Sigmoid colon (tissue), 7 donors: ENCODE results near the gene CAND1. TPM values are rescaled to one million over a fixed set of nuclear protein-coding genes. Genes with fewer than 3 reads are reported as not detected.

ENCODE experiments used
- DNase-seq: peaks from one replicate; pipeline ENCODE4 v3.0.0-alpha.2; 2019
- H3K27ac ChIP-seq, 4 donors: fragments of 200-600 bp; sonication (generic); one replicate each; pipeline ENCODE4 v1.5.1; 2016 to 2019; ENCODE audit warnings: mild to moderate bottlenecking in 1 of 4
- H3K27me3 ChIP-seq, 3 donors: fragments of 200-600 bp; sonication (generic); one replicate each; pipeline ENCODE4 v1.5.1; 2019; ENCODE audit warnings: mild to moderate bottlenecking in 1 of 3
- H3K36me3 ChIP-seq, 4 donors: fragments of 200-600 bp; sonication (generic); one replicate each; pipeline ENCODE4 v1.5.1; 2016 to 2019
- H3K4me1 ChIP-seq, 4 donors: fragments of 200-600 bp; sonication (generic); one replicate each; pipeline ENCODE4 v1.5.1; 2017 to 2019
- H3K4me3 ChIP-seq, 4 donors: fragments of 200-600 bp; sonication (generic); one replicate each; pipeline ENCODE4 v1.5.1; 2017 to 2019; ENCODE audit warnings: mild to moderate bottlenecking in 2 of 4, moderate library complexity in 1 of 4
- H3K9me3 ChIP-seq, 4 donors: fragments of 200-600 bp in 3 of 4; sonication (generic) in 3 of 4; one replicate each; pipeline versions ENCODE4 v1.5.1 to v1.6.1; 2013 to 2019
- EP300 ChIP-seq, 4 donors: sonication (generic); formaldehyde crosslinking; IDR thresholded peaks; one replicate each; pipeline ENCODE4 v1.6.1; 2017; ENCODE audit warnings: antibody characterized with exemption in 4 of 4
- POLR2A ChIP-seq, 2 donors: fragments of 450-650 bp; IDR thresholded peaks; one replicate each; pipeline ENCODE4 v1.6.1; 2016; ENCODE audit warnings: antibody characterized with exemption in 2 of 2, mild to moderate bottlenecking in 2 of 2, moderate library complexity in 2 of 2
- POLR2AphosphoS5 ChIP-seq, 4 donors: sonication (generic); formaldehyde crosslinking; IDR thresholded peaks; one replicate each; pipeline ENCODE4 v1.6.1; 2017; ENCODE audit warnings: antibody characterized with exemption in 4 of 4
- WGBS, 2 donors: extraction: QIAGEN DNeasy Blood & Tissue Kit; methylation state at CpG; one replicate each; pipeline ENCODE4 v1.1.7; 2013; 5-methylcytosine and 5-hydroxymethylcytosine counted together
- intact Hi-C: fragments of 100-400 bp; cut with DNase I; formaldehyde crosslinking; loops from one replicate; pipeline ENCODE4 v1.15.1; 2023
- polyA plus RNA-seq, 3 donors: library from polyadenylated mRNA; stranded (reverse); fragments of 200-250 nt; gene quantifications; one replicate each; pipeline ENCODE4 v1.2.3, GENCODE V29; 2013
- total RNA-seq, 4 donors: library from RNA; depleted of rRNA; stranded (reverse); fragments of >200 nt; gene quantifications; one replicate each; pipeline ENCODE4 v1.1.0, GENCODE V29; 2016
- TF ChIP-seq, protein P1 (sequence below), 4 experiments: fragments of 450-650 bp in 3 of 4; fragments of 200-600 bp in 1 of 4; IDR thresholded peaks; one replicate each; pipeline ENCODE4 v1.5.1; 2016 to 2019; ENCODE audit warnings: antibody characterized with exemption in 4 of 4, mild to moderate bottlenecking in 3 of 4, moderate library complexity in 2 of 4
- donor health status: healthy with polysubstance abuse.
- donor health status: Bipolar disorder and iron deficiency.
- donor health status: healthy.

Gene CAND1
- total and polyA plus RNA-seq, 7 donors, result 10.2 to 86.5 (median 63.0) TPM

DNA sequence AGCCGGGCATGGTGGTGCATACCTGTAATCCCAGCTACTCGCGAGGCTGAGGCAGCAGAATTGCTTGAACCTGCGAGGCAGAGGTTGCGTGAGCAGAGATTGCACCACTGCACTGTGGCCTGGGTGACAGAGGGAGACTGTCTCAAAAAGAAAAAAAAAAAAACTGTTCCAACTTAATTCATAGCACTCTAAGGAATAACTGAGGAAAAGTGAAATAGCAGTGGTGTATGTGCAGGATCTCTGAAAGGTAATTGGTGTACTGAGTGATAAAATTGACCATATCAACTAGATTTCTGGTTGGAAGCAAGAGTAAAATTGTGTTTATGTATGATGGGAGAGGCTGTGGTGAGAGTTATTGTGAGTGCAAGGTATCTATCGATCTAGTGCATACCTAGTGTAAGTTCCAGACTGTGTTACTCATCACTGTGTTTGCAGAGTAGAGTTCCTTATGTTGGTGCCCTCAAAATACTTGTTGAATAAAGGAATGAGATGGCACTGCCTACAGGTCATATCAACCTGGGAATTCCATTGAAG is 6.3 kb downstream of the CAND1 start:
- no peaks in the 10 kb centered on the region for H3K36me3 ChIP-seq
- peaks cover 0 to 98% (median 87%) of the 10 kb centered on the region in 4 donors for H3K4me1 ChIP-seq
- WGBS, 2 donors, result 88 to 89% methylated on average over 6 of the region's 6 CpGs
- DNase-seq, result no peak
- TF ChIP-seq, protein P1, sequence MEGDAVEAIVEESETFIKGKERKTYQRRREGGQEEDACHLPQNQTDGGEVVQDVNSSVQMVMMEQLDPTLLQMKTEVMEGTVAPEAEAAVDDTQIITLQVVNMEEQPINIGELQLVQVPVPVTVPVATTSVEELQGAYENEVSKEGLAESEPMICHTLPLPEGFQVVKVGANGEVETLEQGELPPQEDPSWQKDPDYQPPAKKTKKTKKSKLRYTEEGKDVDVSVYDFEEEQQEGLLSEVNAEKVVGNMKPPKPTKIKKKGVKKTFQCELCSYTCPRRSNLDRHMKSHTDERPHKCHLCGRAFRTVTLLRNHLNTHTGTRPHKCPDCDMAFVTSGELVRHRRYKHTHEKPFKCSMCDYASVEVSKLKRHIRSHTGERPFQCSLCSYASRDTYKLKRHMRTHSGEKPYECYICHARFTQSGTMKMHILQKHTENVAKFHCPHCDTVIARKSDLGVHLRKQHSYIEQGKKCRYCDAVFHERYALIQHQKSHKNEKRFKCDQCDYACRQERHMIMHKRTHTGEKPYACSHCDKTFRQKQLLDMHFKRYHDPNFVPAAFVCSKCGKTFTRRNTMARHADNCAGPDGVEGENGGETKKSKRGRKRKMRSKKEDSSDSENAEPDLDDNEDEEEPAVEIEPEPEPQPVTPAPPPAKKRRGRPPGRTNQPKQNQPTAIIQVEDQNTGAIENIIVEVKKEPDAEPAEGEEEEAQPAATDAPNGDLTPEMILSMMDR (IDR thresholded peaks at IDR 0.05), result no peak
- no peak for TF ChIP-seq EP300 (IDR thresholded peaks at IDR 0.05)
- no peak for TF ChIP-seq POLR2AphosphoS5 (IDR thresholded peaks at IDR 0.05)
- TF ChIP-seq POLR2A (IDR thresholded peaks at IDR 0.05), result no peak
- H3K27ac ChIP-seq, result peak overlapping the region in 1 of 4 donors; percentile 19
- intact Hi-C loops, result no loop called here
- no peaks in the 10 kb centered on the region for H3K9me3 ChIP-seq
- H3K4me3 ChIP-seq, result no peak overlapping the region
- no peaks in the 10 kb centered on the region for H3K27me3 ChIP-seq

DNA sequence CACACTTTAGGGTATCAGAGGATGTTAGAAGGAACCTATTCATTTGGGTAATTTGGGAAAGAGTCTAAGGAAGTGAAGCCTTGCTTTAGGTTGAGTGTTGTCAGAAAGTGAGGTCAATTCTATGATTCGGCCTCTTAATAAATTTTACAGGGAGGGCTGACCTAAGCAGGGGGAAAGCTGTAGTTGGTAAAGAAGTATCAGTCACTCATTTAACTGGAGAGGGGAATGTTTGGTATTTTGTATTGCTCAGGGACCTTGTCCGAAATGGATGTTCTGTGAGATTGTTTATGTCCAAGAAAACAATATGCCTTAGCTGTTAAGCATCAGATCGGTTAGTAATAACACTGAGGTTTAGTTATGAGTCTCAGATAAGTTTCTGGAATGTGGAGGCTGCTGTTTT is 7.3 kb downstream of the CAND1 start:
- Histone ChIP-seq H3K4me3 (no peak overlapping the region), H3K9me3 (no peaks in the 10 kb centered on the region), H3K27me3 (no peaks in the 10 kb centered on the region), H3K4me1 (peaks cover 0 to 99% (median 85%) of the 10 kb centered on the region in 4 donors), H3K27ac (peak overlapping the region in 3 of 4 donors; percentile 10 to 31 (median 13)), H3K36me3 (no peaks in the 10 kb centered on the region)
- TF ChIP-seq POLR2AphosphoS5 (IDR thresholded peaks at IDR 0.05), result no peak
- TF ChIP-seq POLR2A (IDR thresholded peaks at IDR 0.05), result no peak
- TF ChIP-seq, protein P1 (IDR thresholded peaks at IDR 0.05), result no peak
- TF ChIP-seq EP300 (IDR thresholded peaks at IDR 0.05), result no peak
- intact Hi-C loops, result no loop called here
- no peak for DNase-seq
- 61 to 68% methylated on average over 3 of the region's 3 CpGs for WGBS, 2 donors

DNA sequence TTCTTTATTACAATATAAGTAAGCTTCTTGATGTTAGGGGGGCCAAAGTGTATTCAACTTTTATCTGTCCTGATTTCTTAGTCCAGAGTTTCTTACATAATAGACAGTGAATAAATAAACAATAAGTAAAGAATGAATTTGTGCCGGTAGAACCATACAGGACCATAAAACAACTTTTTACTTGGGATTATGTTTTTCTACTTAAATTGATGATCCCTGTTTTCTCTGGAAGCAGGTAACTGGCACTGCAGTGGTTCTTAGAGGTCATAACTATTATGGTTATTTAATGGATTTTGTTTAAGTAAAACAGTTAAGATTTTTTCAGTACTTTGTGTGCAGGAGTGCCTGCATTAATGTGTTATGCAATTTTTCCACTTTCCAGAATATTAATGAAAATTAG is 10.5 kb downstream of the CAND1 start:
- DNase-seq, result no peak
- Histone ChIP-seq H3K9me3 (no peaks in the 10 kb centered on the region), H3K4me3 (no peak overlapping the region), H3K27me3 (no peaks in the 10 kb centered on the region), H3K27ac (no peak overlapping the region), H3K4me1 (peaks cover 0 to 71% (median 55%) of the 10 kb centered on the region in 4 donors), H3K36me3 (peaks cover 0 to 25% (median 0%) of the 10 kb centered on the region in 4 donors)
- TF ChIP-seq EP300 (IDR thresholded peaks at IDR 0.05), result no peak
- 21 to 60% methylated on average over 1 of the region's 1 CpG for WGBS, 2 donors
- intact Hi-C loops, result no loop called here

DNA sequence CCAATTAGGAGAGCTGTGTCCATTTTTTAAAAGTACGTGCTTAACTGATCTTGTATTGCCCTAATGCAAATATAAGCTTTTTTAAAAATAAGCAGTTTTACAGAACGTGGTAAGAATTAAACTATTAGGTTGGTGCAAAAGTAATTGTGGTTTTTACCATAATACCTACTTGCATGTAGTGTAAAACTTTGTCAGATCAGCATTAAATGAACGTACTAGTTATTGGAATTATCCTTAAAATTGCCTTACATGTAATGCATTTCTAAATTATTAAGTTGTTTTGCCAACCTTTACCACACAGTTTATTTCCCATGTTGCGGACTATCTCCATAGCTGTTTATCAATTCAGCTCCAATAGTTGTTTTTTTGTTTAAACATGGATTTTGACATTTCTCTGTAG is 10.9 kb downstream of the CAND1 start:
- intact Hi-C loops, result no loop called here
- WGBS, 2 donors, result 64% methylated on average over 4 of the region's 4 CpGs
- peaks cover 0 to 66% (median 50%) of the 10 kb centered on the region in 4 donors for H3K4me1 ChIP-seq

DNA sequence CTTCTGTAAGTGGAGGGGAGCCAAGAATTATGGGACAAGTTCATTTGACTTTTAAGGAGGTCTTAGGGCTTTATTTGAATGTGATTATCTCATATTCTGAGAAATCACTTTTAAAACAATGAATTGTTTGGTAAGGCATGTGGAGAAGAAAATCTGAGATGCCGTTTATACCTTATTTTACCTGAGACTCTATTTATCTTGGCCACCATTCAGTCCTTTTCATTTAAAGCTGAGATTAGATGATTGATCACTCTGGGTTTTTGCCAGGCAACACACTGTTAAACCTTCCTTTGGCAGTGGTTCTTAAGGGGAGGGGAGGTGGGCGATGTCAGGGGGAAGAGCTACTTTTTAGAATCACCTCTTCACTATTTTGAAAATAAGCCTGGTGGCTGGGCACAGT is 11.4 kb downstream of the CAND1 start:
- no peaks in the 10 kb centered on the region for H3K27me3 ChIP-seq
- no peaks in the 10 kb centered on the region for H3K9me3 ChIP-seq
- peaks cover 0 to 61% (median 46%) of the 10 kb centered on the region in 4 donors for H3K4me1 ChIP-seq
- no peak overlapping the region for H3K27ac ChIP-seq
- 10 to 33% methylated on average over 2 of the region's 2 CpGs for WGBS, 2 donors
- TF ChIP-seq, protein P1 (IDR thresholded peaks at IDR 0.05), result no peak
- TF ChIP-seq POLR2AphosphoS5 (IDR thresholded peaks at IDR 0.05), result no peak
- no peak for TF ChIP-seq POLR2A (IDR thresholded peaks at IDR 0.05)
- no peak for TF ChIP-seq EP300 (IDR thresholded peaks at IDR 0.05)
- H3K36me3 ChIP-seq, result peaks cover 0 to 28% (median 0%) of the 10 kb centered on the region in 4 donors
- intact Hi-C loops, result no loop called here
- H3K4me3 ChIP-seq, result no peak overlapping the region
- DNase-seq, result no peak

More for the DNA sequence above, 10.9 kb downstream of the CAND1 start:
- no peaks in the 10 kb centered on the region for H3K9me3 ChIP-seq
- no peak overlapping the region for H3K4me3 ChIP-seq
- TF ChIP-seq POLR2AphosphoS5 (IDR thresholded peaks at IDR 0.05) (no peak), POLR2A (IDR thresholded peaks at IDR 0.05) (no peak), EP300 (IDR thresholded peaks at IDR 0.05) (no peak)
- TF ChIP-seq, protein P1 (IDR thresholded peaks at IDR 0.05), result no peak
- no peaks in the 10 kb centered on the region for H3K27me3 ChIP-seq
- H3K27ac ChIP-seq, result no peak overlapping the region
- peaks cover 0 to 27% (median 0%) of the 10 kb centered on the region in 4 donors for H3K36me3 ChIP-seq
- DNase-seq, result no peak
